H1 (cell line): Measurements from ENCODE around the gene ITIH1. TPM values are rescaled to one million over a fixed set of nuclear protein-coding genes. Genes with fewer than 3 reads are reported as not detected.

Experiments
- CTCF ChIA-PET: fragments of 300-600 bp; sonication (Branson Sonifier 250); formaldehyde crosslinking; loops from one replicate; lab custom pipeline; 2021; ENCODE audit not compliant: partially characterized antibody; lab: Charles Lee
- POLR2A ChIA-PET: fragments of 300-600 bp; sonication (Branson Sonifier 250); formaldehyde crosslinking; loops from one replicate; lab custom pipeline; 2021; ENCODE audit warnings: inconsistent platforms; ENCODE audit not compliant: partially characterized antibody; lab: Charles Lee
- DNase-seq, 2 experiments: peaks; one replicate each; pipeline versions ENCODE4 v3.0.0 to v3.0.0-alpha.2; 2010 to 2022; ENCODE audit warnings: low spot score in 2 of 2, low read depth in 1 of 2, mixed read lengths in 1 of 2
- FAIRE-seq: peaks from 2 replicates; lab custom pipeline; 2011; peaks lifted over from hg19 to GRCh38; lab: Jason Lieb, UNC
- H2AFZ ChIP-seq: 2 replicates; pipeline ENCODE4 v1.8.1; 2012; ENCODE audit warnings: low read length, inconsistent platforms
- H2AK5ac ChIP-seq: 2 replicates; pipeline ENCODE4 v1.6.1; 2013; ENCODE audit warnings: low read depth, low read length
- H2BK120ac ChIP-seq: replicated peaks from 2 replicates; pipeline ENCODE3; 2013; ENCODE audit warnings: low read depth, low read length, inconsistent platforms
- H2BK12ac ChIP-seq: 2 replicates; pipeline ENCODE4 v1.6.1; 2013; ENCODE audit warnings: low read depth, low read length
- H2BK15ac ChIP-seq: 2 replicates; pipeline ENCODE4 v1.6.1; 2013; ENCODE audit warnings: low read length
- H2BK20ac ChIP-seq: 2 replicates; pipeline ENCODE4 v1.6.1; 2013; ENCODE audit warnings: low read length
- H2BK5ac ChIP-seq: 2 replicates; pipeline ENCODE4 v1.6.1; 2013; ENCODE audit warnings: low read depth, low read length
- H3K14ac ChIP-seq: 2 replicates; pipeline ENCODE4 v1.6.1; 2013; ENCODE audit warnings: inconsistent platforms; ENCODE audit not compliant: insufficient read length
- H3K18ac ChIP-seq: 2 replicates; pipeline ENCODE4 v1.6.1; 2013; ENCODE audit warnings: low read length; ENCODE audit errors: extremely low read depth
- H3K23ac ChIP-seq: 2 replicates; pipeline ENCODE4 v1.6.1; 2013; ENCODE audit warnings: inconsistent platforms; ENCODE audit not compliant: insufficient read length
- H3K23me2 ChIP-seq: 2 replicates; pipeline ENCODE4 v1.6.1; 2013; ENCODE audit warnings: low read depth, low read length
- H3K27ac ChIP-seq: 2 replicates; pipeline ENCODE4 v1.6.1; 2011; ENCODE audit warnings: low read depth, low read length, inconsistent platforms
- H3K27me3 ChIP-seq, 4 experiments: replicated peaks in 1 of 4; 1 replicate in 1 of 4; 2 replicates in 3 of 4; pipeline versions ENCODE4 v1.6.1 to v1.8.1; 2011 to 2013; ENCODE audit warnings: low read length in 3 of 4, mild to moderate bottlenecking in 3 of 4, inconsistent platforms in 2 of 4, mixed read lengths in 2 of 4, moderate library complexity in 1 of 4; ENCODE audit not compliant: control insufficient read depth in 3 of 4, insufficient read depth in 3 of 4; ENCODE audit errors: extremely low read depth in 1 of 4
- H3K36me3 ChIP-seq, 4 experiments: 2 replicates each; pipeline versions ENCODE4 v1.6.1 to v1.8.1; 2011 to 2013; ENCODE audit warnings: mild to moderate bottlenecking in 4 of 4, low read length in 3 of 4, moderate library complexity in 2 of 4, control low read depth in 1 of 4, inconsistent platforms in 1 of 4; ENCODE audit not compliant: insufficient read depth in 4 of 4, control insufficient read depth in 2 of 4
- H3K4ac ChIP-seq: replicated peaks from 2 replicates; pipeline ENCODE3; 2013; ENCODE audit warnings: low read length, low read depth, mixed read lengths, inconsistent platforms; ENCODE audit not compliant: insufficient read length
- H3K4me1 ChIP-seq, 4 experiments: replicated peaks in 1 of 4; 1 replicate in 1 of 4; 2 replicates in 3 of 4; pipeline versions ENCODE4 v1.6.1 to v1.8.1; 2011 to 2013; ENCODE audit warnings: low read length in 3 of 4, inconsistent platforms in 2 of 4, mixed read lengths in 1 of 4; ENCODE audit not compliant: insufficient read depth in 4 of 4, control insufficient read depth in 3 of 4
- H3K4me2 ChIP-seq, 2 experiments: 2 replicates each; pipeline versions ENCODE4 v1.6.1 to v1.8.1; 2011 to 2013; ENCODE audit warnings: low read depth in 2 of 2, low read length in 2 of 2, control low read depth in 1 of 2, inconsistent platforms in 1 of 2, mild to moderate bottlenecking in 1 of 2; ENCODE audit not compliant: insufficient read depth in 1 of 2
- H3K4me3 ChIP-seq, 4 experiments: fragments of 200-600, 300-600 bp in 1 of 4; sonication (generic), shearing (Covaris generic), sonication (Bioruptor Twin) in 1 of 4; 2 replicates each; pipeline versions ENCODE4 v1.5.1 to v1.8.1; 2011 to 2016; ENCODE audit warnings: low read length in 4 of 4, low read depth in 3 of 4, control low read depth in 2 of 4, inconsistent platforms in 2 of 4, mild to moderate bottlenecking in 2 of 4, mixed read lengths in 1 of 4, moderate library complexity in 1 of 4; ENCODE audit not compliant: insufficient read depth in 2 of 4; ENCODE audit errors: extremely low read depth in 1 of 4
- H3K56ac ChIP-seq: replicated peaks from 2 replicates; pipeline ENCODE3; 2013; ENCODE audit warnings: low read depth, mild to moderate bottlenecking, mixed read lengths, low read length, inconsistent platforms; ENCODE audit not compliant: insufficient read length
- H3K79me1 ChIP-seq: 2 replicates; pipeline ENCODE4 v1.6.1; 2013; ENCODE audit warnings: low read depth, low read length, control low read depth
- H3K79me2 ChIP-seq, 2 experiments: 2 replicates each; pipeline versions ENCODE4 v1.6.1 to v1.8.1; 2012 to 2013; ENCODE audit warnings: low read length in 2 of 2, mild to moderate bottlenecking in 2 of 2, inconsistent platforms in 1 of 2; ENCODE audit not compliant: insufficient read depth in 2 of 2, control insufficient read depth in 1 of 2
- H3K9ac ChIP-seq, 4 experiments: replicated peaks in 1 of 4; 1 replicate in 1 of 4; 2 replicates in 3 of 4; pipeline versions ENCODE4 v1.6.1 to v1.8.1; 2011 to 2013; ENCODE audit warnings: low read depth in 3 of 4, low read length in 3 of 4, control low read depth in 2 of 4, mild to moderate bottlenecking in 2 of 4, moderate library complexity in 2 of 4, inconsistent platforms in 1 of 4; ENCODE audit errors: extremely low read depth in 1 of 4
- H3K9me3 ChIP-seq, 2 experiments: 2 replicates each; pipeline versions ENCODE4 v1.6.1 to v1.8.1; 2012 to 2013; ENCODE audit warnings: mild to moderate bottlenecking in 2 of 2, moderate library complexity in 2 of 2, control low read depth in 1 of 2, inconsistent platforms in 1 of 2, low read depth in 1 of 2, low read length in 1 of 2, mixed read lengths in 1 of 2; ENCODE audit not compliant: insufficient read depth in 2 of 2
- H4K20me1 ChIP-seq, 2 experiments: replicated peaks in 1 of 2; 2 replicates each; pipeline versions ENCODE3 to v1.8.1; 2011 to 2013; ENCODE audit warnings: inconsistent platforms in 2 of 2, low read length in 2 of 2, mild to moderate bottlenecking in 1 of 2; ENCODE audit not compliant: insufficient read depth in 2 of 2, control insufficient read depth in 1 of 2
- H4K5ac ChIP-seq: 2 replicates; pipeline ENCODE4 v1.6.1; 2013; ENCODE audit warnings: low read length, low read depth, mixed read lengths, inconsistent platforms; ENCODE audit not compliant: insufficient read length
- H4K8ac ChIP-seq: 2 replicates; pipeline ENCODE4 v1.8.0; 2013; ENCODE audit warnings: mild to moderate bottlenecking, moderate library complexity, low read length, inconsistent platforms; ENCODE audit not compliant: insufficient read depth; ENCODE audit errors: extremely low read depth
- H4K91ac ChIP-seq: replicated peaks from 2 replicates; pipeline ENCODE3; 2013; ENCODE audit warnings: low read length, mixed read lengths, inconsistent platforms; ENCODE audit not compliant: insufficient read length
- BCL11A ChIP-seq, 2 experiments: IDR thresholded peaks; one replicate each; pipeline ENCODE4 v1.6.1; 2011; ENCODE audit warnings: low read depth in 2 of 2, low read length in 2 of 2, mild to moderate bottlenecking in 2 of 2
- CREB1 ChIP-seq: IDR thresholded peaks from 2 replicates; pipeline ENCODE4 v1.6.1; 2012; ENCODE audit warnings: inconsistent platforms
- EZH2 ChIP-seq: fragments of 200-600 bp; sonication (generic); IDR thresholded peaks from 2 replicates; pipeline ENCODE4 v1.7.1; 2012; ENCODE audit warnings: low read depth, mild to moderate bottlenecking, moderate library complexity, low read length, inconsistent platforms; ENCODE audit not compliant: severe bottlenecking
- JUND ChIP-seq: IDR thresholded peaks from 2 replicates; pipeline ENCODE4 v1.6.1; 2011; ENCODE audit warnings: mild to moderate bottlenecking, improper control_type of control experiment, low read length
- NRF1 ChIP-seq: IDR thresholded peaks from 2 replicates; pipeline ENCODE4 v1.6.1; 2011; ENCODE audit warnings: mild to moderate bottlenecking, low read depth, low read length, improper control_type of control experiment
- SP1 ChIP-seq: IDR thresholded peaks from 2 replicates; pipeline ENCODE4 v1.6.1; 2011; ENCODE audit warnings: low read depth, low read length
- SUZ12 ChIP-seq: fragments of 200-600 bp; sonication (generic); IDR thresholded peaks from 2 replicates; pipeline ENCODE4 v1.6.1; 2012; ENCODE audit warnings: mild to moderate bottlenecking, inconsistent platforms, low read length, moderate library complexity, mixed read lengths
- TAF7 ChIP-seq: optimal IDR thresholded peaks from 2 replicates; pipeline ENCODE3; 2011; ENCODE audit warnings: low read depth, mild to moderate bottlenecking, inconsistent platforms, low read length, moderate library complexity, borderline replicate concordance
- WGBS, 2 experiments: shearing (Covaris generic) in 1 of 2; methylation state at CpG; one replicate each; pipeline versions ENCODE4 v1.1.6 to v1.1.7; 2013 to 2015; ENCODE audit warnings: low lambda C conversion rate in 2 of 2, mixed read lengths in 2 of 2, inconsistent platforms in 1 of 2, low coverage in 1 of 2, missing lambda C conversion rate in 1 of 2; ENCODE audit not compliant: insufficient replicate concordance in 2 of 2, insufficient coverage in 1 of 2, insufficient read length in 1 of 2; ENCODE audit errors: extremely low coverage in 1 of 2, missing lambda C conversion rate in 1 of 2; 5-methylcytosine and 5-hydroxymethylcytosine counted together
- polyA plus RNA-seq, 7 experiments: library from polyadenylated mRNA; depleted of rRNA in 3 of 7; stranded (reverse) in 5 of 7; unstranded in 2 of 7; fragments of >200 nt in 5 of 7; fragments of 200-250 nt in 2 of 7; gene quantifications; 1 replicate in 5 of 7; 2 replicates in 1 of 7; 4 replicates in 1 of 7; pipeline versions ENCODE4 v1.2.1 to v1.2.3, GENCODE V29; 2011 to 2013; ENCODE audit warnings: missing spikeins in 2 of 7, mixed read lengths in 2 of 7
- total RNA-seq: library from RNA; stranded (reverse); fragmentation: NEBNext Ultra II Directional; extraction: Animal tissue kit (Norgen Biotek cat#: 25700); gene quantifications from 2 replicates; pipeline ENCODE4 v1.2.1, GENCODE V29; 2021
- TF ChIP-seq, protein P1 (sequence below): IDR thresholded peaks from 2 replicates; pipeline ENCODE4 v1.6.1; 2011; ENCODE audit warnings: low read depth, mild to moderate bottlenecking, low read length; ENCODE audit not compliant: insufficient read depth

ITIH1 gene
- total and polyA plus RNA-seq, 2 of the 8 experiments (the other 6 are each of a cell fraction or from before 2014, with no cell fraction given), result not detected

DNA sequence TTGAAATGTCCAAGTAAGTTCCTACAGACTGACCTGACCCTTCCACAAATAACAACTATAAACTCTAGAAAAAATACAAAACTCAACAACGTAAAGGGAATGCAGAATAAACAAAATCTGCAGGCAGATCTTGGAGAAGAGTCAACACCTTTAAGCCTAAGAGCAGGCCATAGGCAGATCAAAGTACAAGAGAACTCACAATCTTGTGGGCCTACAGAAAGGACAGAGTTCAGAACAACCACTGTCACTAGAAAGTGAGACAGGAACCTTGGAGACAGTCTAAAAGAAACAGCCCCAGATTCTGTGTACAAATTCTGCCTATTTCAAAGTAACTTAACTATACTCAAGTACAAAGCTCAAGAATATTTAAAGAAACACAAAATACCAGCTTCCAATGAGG lies 37.7 kb upstream of the ITIH1 start:
- FAIRE-seq (no peak), DNase-seq (no peak)
- H3K9ac ChIP-seq, result no peak overlapping the region
- H3K27ac ChIP-seq, result no peak overlapping the region
- H4K5ac ChIP-seq, result no peak overlapping the region
- H2BK12ac ChIP-seq, result no peak overlapping the region
- H3K23me2 ChIP-seq, result no peaks in the 10 kb centered on the region
- H3K23ac ChIP-seq, result no peak overlapping the region
- no peaks in the 10 kb centered on the region for H4K20me1 ChIP-seq
- H2AFZ ChIP-seq, result no peak overlapping the region
- no peaks in the 10 kb centered on the region for H3K79me1 ChIP-seq
- no peak overlapping the region for H2BK5ac ChIP-seq
- no peak overlapping the region for H3K14ac ChIP-seq
- H3K18ac ChIP-seq, result no peak overlapping the region
- no peak overlapping the region for H4K91ac ChIP-seq
- no peak overlapping the region for H2BK120ac ChIP-seq
- 94% methylated on average over 1 of the region's 1 CpG; no CpG with 5 or more reads in 1 of the 2 experiments for WGBS, 2 experiments
- peaks cover 12 to 64% (median 39%) of the 10 kb centered on the region in 4 experiments; a peak in 7 of 8 replicates for H3K36me3 ChIP-seq
- CTCF ChIA-PET, result interaction anchor here (0.6 kb wide), 1 partner anchor 14 kb away, joined by 3 read pairs; no protein-coding TSS in a partner anchor
- H2BK20ac ChIP-seq, result no peak overlapping the region
- H3K4me2 ChIP-seq, result no peak overlapping the region
- no peak overlapping the region for H3K4me3 ChIP-seq
- no peak overlapping the region for H3K4ac ChIP-seq
- H3K79me2 ChIP-seq, result no peaks in the 10 kb centered on the region
- POLR2A ChIA-PET, result no interaction called here
- TF ChIP-seq JUND, result no peak
- TF ChIP-seq CREB1, result no peak
- TF ChIP-seq, protein P1, sequence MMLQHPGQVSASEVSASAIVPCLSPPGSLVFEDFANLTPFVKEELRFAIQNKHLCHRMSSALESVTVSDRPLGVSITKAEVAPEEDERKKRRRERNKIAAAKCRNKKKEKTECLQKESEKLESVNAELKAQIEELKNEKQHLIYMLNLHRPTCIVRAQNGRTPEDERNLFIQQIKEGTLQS, result no peak
- no peak for TF ChIP-seq EZH2
- no peak for TF ChIP-seq NRF1
- TF ChIP-seq BCL11A (IDR thresholded peaks at IDR 0.05; ENCODE audit: low read depth in 2 of 2, low read length in 2 of 2), result no peak
- TF ChIP-seq SP1, result no peak
- TF ChIP-seq SUZ12, result no peak
- no peak for TF ChIP-seq TAF7
- H3K9me3 ChIP-seq, result no peaks in the 10 kb centered on the region
- H3K27me3 ChIP-seq, result no peaks in the 10 kb centered on the region
- H2BK15ac ChIP-seq, result no peak overlapping the region
- H3K56ac ChIP-seq, result no peak overlapping the region
- no peaks in the 10 kb centered on the region for H3K4me1 ChIP-seq
- no peak overlapping the region for H2AK5ac ChIP-seq
- no peak overlapping the region for H4K8ac ChIP-seq
